WTC11 (cell line): ENCODE data around the gene RNF150. TPM values are rescaled to one million over a fixed set of nuclear protein-coding genes. Genes with fewer than 3 reads are reported as not detected.

ENCODE experiments used
- ATAC-seq: fragments of 200-7000 bp; cut with Tn5 transposase; 2 replicates; pipeline ENCODE4 v1.10.0; 2021; ENCODE audit warnings: mild to moderate bottlenecking, moderate library complexity
- CTCF ChIA-PET: fragments of 300-600 bp; sonication (Branson Sonifier 250); formaldehyde crosslinking; loops from one replicate; lab custom pipeline; 2021; ENCODE audit warnings: antibody characterized with exemption; lab: Charles Lee
- POLR2A ChIA-PET: fragments of 350-600 bp; sonication (Branson Sonifier 250); formaldehyde crosslinking; loops from one replicate; lab custom pipeline; 2021; ENCODE audit warnings: antibody characterized with exemption; lab: Charles Lee
- DNase-seq: peaks from one replicate; pipeline ENCODE4 v3.0.0; 2021; ENCODE audit warnings: low spot score
- H3K27ac Mint-ChIP-seq: 2 replicates; pipeline ENCODE4 v1.8.0; 2021; ENCODE audit warnings: mixed read lengths
- H3K27me3 Mint-ChIP-seq: 2 replicates; pipeline ENCODE4 v1.8.0; 2021; ENCODE audit warnings: low read depth, mild to moderate bottlenecking, moderate library complexity, mixed read lengths
- H3K36me3 Mint-ChIP-seq: 2 replicates; pipeline ENCODE4 v1.8.0; 2021; ENCODE audit warnings: mixed read lengths
- H3K4me1 Mint-ChIP-seq: 2 replicates; pipeline ENCODE4 v1.8.0; 2022; ENCODE audit warnings: mixed read lengths
- H3K4me3 Mint-ChIP-seq: 2 replicates; pipeline ENCODE4 v1.8.0; 2021; ENCODE audit warnings: mild to moderate bottlenecking, moderate library complexity, mixed read lengths
- H3K9me3 Mint-ChIP-seq: 2 replicates; pipeline ENCODE4 v1.8.0; 2021; ENCODE audit warnings: mixed read lengths
- ATF1 ChIP-seq: sonication (generic); formaldehyde crosslinking; IDR thresholded peaks from 2 replicates; pipeline ENCODE4 v1.8.1; 2023; ENCODE audit warnings: mild to moderate bottlenecking, moderate library complexity, missing genetic modification reagents
- CBFB ChIP-seq: sonication (generic); formaldehyde crosslinking; IDR thresholded peaks from 2 replicates; pipeline ENCODE4 v1.8.1; 2022; ENCODE audit warnings: mild to moderate bottlenecking, low read depth, missing genetic modification reagents
- FOXK1 ChIP-seq: sonication (generic); formaldehyde crosslinking; IDR thresholded peaks from 2 replicates; pipeline ENCODE4 v1.8.0; 2022; ENCODE audit warnings: mild to moderate bottlenecking, moderate library complexity, missing genetic modification reagents
- JAZF1 ChIP-seq: fragments of 250-450 bp; sonication (Bioruptor Pico); IDR thresholded peaks from 2 replicates; pipeline ENCODE4 v1.9.0; 2021; ENCODE audit warnings: moderate library complexity, mild to moderate bottlenecking, inconsistent platforms
- MYBL2 ChIP-seq: sonication (generic); formaldehyde crosslinking; IDR thresholded peaks from 2 replicates; pipeline ENCODE4 v1.8.1; 2023; ENCODE audit warnings: mild to moderate bottlenecking, moderate library complexity, missing genetic modification reagents
- NFATC4 ChIP-seq: fragments of 250-450 bp; sonication (Bioruptor Pico); IDR thresholded peaks from 2 replicates; pipeline ENCODE4 v1.9.0; 2021; ENCODE audit warnings: mild to moderate bottlenecking
- NFYB ChIP-seq: sonication (generic); formaldehyde crosslinking; conservative IDR thresholded peaks from 2 replicates; pipeline ENCODE4 v1.8.0; 2022; ENCODE audit warnings: low read depth, missing genetic modification reagents
- NR1H2 ChIP-seq: sonication (generic); formaldehyde crosslinking; IDR thresholded peaks from 2 replicates; pipeline ENCODE4 v1.9.0; 2021; ENCODE audit warnings: mild to moderate bottlenecking, moderate library complexity, missing genetic modification reagents
- OVOL2 ChIP-seq: fragments of 250-450 bp; sonication (Bioruptor Pico); IDR thresholded peaks from 2 replicates; pipeline ENCODE4 v1.9.0; 2021; ENCODE audit warnings: mild to moderate bottlenecking, borderline replicate concordance
- SMAD4 ChIP-seq: sonication (generic); formaldehyde crosslinking; IDR thresholded peaks from 2 replicates; pipeline ENCODE4 v1.8.0; 2022; ENCODE audit warnings: mild to moderate bottlenecking, missing genetic modification reagents
- SOX15 ChIP-seq: fragments of 250-450 bp; sonication (Bioruptor Pico); IDR thresholded peaks from 2 replicates; pipeline ENCODE4 v1.9.0; 2021; ENCODE audit warnings: mild to moderate bottlenecking
- TEAD4 ChIP-seq: sonication (generic); formaldehyde crosslinking; IDR thresholded peaks from 2 replicates; pipeline ENCODE4 v1.8.0; 2022; ENCODE audit warnings: mild to moderate bottlenecking, missing genetic modification reagents
- total RNA-seq: library from RNA; stranded (reverse); gene quantifications from 3 replicates; pipeline ENCODE4 v1.2.3, GENCODE V29; 2021
- TF ChIP-seq, protein P1 (sequence below): sonication (generic); formaldehyde crosslinking; IDR thresholded peaks from 2 replicates; pipeline ENCODE4 v1.8.1; 2022; ENCODE audit warnings: mild to moderate bottlenecking, missing genetic modification reagents, moderate library complexity, borderline replicate concordance
- TF ChIP-seq, protein P2 (sequence below): sonication (generic); formaldehyde crosslinking; IDR thresholded peaks from 2 replicates; pipeline ENCODE4 v1.8.0; 2022; ENCODE audit warnings: mild to moderate bottlenecking, missing genetic modification reagents
- TF ChIP-seq, protein P3 (sequence below): sonication (generic); formaldehyde crosslinking; conservative IDR thresholded peaks from 2 replicates; pipeline ENCODE4 v1.8.1; 2023; ENCODE audit warnings: mild to moderate bottlenecking, low read depth, missing genetic modification reagents, moderate library complexity
- TF ChIP-seq, protein P4 (sequence below): sonication (generic); formaldehyde crosslinking; IDR thresholded peaks from 2 replicates; pipeline ENCODE4 v1.8.1; 2022; ENCODE audit warnings: low read depth, mild to moderate bottlenecking, moderate library complexity, missing genetic modification reagents, borderline replicate concordance
- TF ChIP-seq, protein P5 (sequence below): sonication (generic); formaldehyde crosslinking; IDR thresholded peaks from 2 replicates; pipeline ENCODE4 v1.8.0; 2022; ENCODE audit warnings: missing genetic modification reagents
- TF ChIP-seq, protein P6 (sequence below): sonication (generic); formaldehyde crosslinking; conservative IDR thresholded peaks from 2 replicates; pipeline ENCODE4 v1.8.1; 2022; ENCODE audit warnings: mild to moderate bottlenecking, missing genetic modification reagents

RNF150 gene
- total RNA-seq, 1 experiment from 2014 or later, result 5.9 TPM

DNA sequence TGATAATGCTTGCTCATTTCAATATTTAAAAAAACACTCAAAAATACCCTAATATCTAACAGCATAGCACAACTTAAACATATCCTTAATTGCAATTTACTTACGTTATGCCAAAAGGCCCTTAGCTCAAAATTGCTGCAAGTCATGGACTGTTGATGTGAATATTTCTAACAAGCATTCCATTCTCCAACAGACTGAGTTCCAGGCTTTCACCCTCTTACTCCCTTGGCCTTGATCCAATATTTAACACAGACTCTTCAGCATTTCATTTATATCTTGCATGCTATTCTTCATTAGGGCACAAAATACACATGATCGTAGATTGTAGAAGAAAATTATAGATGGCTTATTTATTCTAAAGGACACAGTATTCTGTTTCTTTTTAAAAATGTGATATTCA is 96.5 kb downstream of the RNF150 start (continued):
- TF ChIP-seq, protein P1, sequence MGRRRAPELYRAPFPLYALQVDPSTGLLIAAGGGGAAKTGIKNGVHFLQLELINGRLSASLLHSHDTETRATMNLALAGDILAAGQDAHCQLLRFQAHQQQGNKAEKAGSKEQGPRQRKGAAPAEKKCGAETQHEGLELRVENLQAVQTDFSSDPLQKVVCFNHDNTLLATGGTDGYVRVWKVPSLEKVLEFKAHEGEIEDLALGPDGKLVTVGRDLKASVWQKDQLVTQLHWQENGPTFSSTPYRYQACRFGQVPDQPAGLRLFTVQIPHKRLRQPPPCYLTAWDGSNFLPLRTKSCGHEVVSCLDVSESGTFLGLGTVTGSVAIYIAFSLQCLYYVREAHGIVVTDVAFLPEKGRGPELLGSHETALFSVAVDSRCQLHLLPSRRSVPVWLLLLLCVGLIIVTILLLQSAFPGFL (CRISPR knock-in tag), result no peak
- TF ChIP-seq OVOL2, result no peak
- no peak for TF ChIP-seq TEAD4
- TF ChIP-seq JAZF1, result no peak
- TF ChIP-seq, protein P2, sequence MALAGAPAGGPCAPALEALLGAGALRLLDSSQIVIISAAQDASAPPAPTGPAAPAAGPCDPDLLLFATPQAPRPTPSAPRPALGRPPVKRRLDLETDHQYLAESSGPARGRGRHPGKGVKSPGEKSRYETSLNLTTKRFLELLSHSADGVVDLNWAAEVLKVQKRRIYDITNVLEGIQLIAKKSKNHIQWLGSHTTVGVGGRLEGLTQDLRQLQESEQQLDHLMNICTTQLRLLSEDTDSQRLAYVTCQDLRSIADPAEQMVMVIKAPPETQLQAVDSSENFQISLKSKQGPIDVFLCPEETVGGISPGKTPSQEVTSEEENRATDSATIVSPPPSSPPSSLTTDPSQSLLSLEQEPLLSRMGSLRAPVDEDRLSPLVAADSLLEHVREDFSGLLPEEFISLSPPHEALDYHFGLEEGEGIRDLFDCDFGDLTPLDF (CRISPR knock-in tag), result no peak
- no peak for TF ChIP-seq NR1H2
- TF ChIP-seq MYBL2 (CRISPR knock-in tag), result no peak
- no peak for TF ChIP-seq SMAD4
- TF ChIP-seq, protein P3, sequence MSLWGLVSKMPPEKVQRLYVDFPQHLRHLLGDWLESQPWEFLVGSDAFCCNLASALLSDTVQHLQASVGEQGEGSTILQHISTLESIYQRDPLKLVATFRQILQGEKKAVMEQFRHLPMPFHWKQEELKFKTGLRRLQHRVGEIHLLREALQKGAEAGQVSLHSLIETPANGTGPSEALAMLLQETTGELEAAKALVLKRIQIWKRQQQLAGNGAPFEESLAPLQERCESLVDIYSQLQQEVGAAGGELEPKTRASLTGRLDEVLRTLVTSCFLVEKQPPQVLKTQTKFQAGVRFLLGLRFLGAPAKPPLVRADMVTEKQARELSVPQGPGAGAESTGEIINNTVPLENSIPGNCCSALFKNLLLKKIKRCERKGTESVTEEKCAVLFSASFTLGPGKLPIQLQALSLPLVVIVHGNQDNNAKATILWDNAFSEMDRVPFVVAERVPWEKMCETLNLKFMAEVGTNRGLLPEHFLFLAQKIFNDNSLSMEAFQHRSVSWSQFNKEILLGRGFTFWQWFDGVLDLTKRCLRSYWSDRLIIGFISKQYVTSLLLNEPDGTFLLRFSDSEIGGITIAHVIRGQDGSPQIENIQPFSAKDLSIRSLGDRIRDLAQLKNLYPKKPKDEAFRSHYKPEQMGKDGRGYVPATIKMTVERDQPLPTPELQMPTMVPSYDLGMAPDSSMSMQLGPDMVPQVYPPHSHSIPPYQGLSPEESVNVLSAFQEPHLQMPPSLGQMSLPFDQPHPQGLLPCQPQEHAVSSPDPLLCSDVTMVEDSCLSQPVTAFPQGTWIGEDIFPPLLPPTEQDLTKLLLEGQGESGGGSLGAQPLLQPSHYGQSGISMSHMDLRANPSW (CRISPR knock-in tag), result no peak
- TF ChIP-seq, protein P4, sequence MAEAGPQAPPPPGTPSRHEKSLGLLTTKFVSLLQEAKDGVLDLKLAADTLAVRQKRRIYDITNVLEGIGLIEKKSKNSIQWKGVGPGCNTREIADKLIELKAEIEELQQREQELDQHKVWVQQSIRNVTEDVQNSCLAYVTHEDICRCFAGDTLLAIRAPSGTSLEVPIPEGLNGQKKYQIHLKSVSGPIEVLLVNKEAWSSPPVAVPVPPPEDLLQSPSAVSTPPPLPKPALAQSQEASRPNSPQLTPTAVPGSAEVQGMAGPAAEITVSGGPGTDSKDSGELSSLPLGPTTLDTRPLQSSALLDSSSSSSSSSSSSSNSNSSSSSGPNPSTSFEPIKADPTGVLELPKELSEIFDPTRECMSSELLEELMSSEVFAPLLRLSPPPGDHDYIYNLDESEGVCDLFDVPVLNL (CRISPR knock-in tag), result no peak
- TF ChIP-seq NFYB (CRISPR knock-in tag), result no peak
- TF ChIP-seq ATF1 (CRISPR knock-in tag), result no peak

DNA sequence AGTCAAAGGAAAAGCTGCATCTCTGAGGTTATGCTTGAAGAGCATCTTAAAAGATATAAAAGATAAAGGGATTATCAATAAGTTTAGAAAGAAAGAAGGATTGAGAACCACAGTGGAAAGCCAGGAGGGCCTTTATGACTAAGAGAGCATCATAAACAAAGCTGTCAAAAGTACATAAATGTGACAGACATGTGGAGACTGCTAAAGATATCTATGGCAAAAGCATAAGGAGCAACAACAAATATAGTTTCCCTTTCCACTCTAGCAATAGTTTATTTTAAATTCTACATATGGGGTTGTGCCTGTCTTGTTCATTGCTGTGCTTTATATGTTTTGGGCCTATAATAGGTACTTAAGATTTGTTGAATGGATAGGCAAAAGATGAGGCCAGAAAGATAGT is 97.3 kb downstream of the RNF150 start:
- no peak for DNase-seq
- Mint-ChIP-seq H3K9me3 (peaks cover 14% of the 10 kb centered on the region), H3K4me1 (no peaks in the 10 kb centered on the region)
- POLR2A ChIA-PET, result no interaction called here
- TF ChIP-seq, protein P4 (CRISPR knock-in tag), result no peak
- no peak for TF ChIP-seq CBFB
- no peak for TF ChIP-seq FOXK1
- TF ChIP-seq, protein P5, sequence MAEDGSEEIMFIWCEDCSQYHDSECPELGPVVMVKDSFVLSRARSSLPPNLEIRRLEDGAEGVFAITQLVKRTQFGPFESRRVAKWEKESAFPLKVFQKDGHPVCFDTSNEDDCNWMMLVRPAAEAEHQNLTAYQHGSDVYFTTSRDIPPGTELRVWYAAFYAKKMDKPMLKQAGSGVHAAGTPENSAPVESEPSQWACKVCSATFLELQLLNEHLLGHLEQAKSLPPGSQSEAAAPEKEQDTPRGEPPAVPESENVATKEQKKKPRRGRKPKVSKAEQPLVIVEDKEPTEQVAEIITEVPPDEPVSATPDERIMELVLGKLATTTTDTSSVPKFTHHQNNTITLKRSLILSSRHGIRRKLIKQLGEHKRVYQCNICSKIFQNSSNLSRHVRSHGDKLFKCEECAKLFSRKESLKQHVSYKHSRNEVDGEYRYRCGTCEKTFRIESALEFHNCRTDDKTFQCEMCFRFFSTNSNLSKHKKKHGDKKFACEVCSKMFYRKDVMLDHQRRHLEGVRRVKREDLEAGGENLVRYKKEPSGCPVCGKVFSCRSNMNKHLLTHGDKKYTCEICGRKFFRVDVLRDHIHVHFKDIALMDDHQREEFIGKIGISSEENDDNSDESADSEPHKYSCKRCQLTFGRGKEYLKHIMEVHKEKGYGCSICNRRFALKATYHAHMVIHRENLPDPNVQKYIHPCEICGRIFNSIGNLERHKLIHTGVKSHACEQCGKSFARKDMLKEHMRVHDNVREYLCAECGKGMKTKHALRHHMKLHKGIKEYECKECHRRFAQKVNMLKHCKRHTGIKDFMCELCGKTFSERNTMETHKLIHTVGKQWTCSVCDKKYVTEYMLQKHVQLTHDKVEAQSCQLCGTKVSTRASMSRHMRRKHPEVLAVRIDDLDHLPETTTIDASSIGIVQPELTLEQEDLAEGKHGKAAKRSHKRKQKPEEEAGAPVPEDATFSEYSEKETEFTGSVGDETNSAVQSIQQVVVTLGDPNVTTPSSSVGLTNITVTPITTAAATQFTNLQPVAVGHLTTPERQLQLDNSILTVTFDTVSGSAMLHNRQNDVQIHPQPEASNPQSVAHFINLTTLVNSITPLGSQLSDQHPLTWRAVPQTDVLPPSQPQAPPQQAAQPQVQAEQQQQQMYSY (CRISPR knock-in tag), result no peak
- TF ChIP-seq, protein P6, sequence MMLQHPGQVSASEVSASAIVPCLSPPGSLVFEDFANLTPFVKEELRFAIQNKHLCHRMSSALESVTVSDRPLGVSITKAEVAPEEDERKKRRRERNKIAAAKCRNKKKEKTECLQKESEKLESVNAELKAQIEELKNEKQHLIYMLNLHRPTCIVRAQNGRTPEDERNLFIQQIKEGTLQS, result no peak
- TF ChIP-seq NFATC4 (CRISPR knock-in tag), result no peak
- no peak for TF ChIP-seq SOX15 (CRISPR knock-in tag)
- TF ChIP-seq, all 79 proteins: peak for 0
- Mint-ChIP-seq H3K27ac (no peak overlapping the region), H3K27me3 (no peaks in the 10 kb centered on the region), H3K36me3 (peaks cover 7% of the 10 kb centered on the region), H3K4me3 (no peak overlapping the region)
- CTCF ChIA-PET, result no interaction called here
- ATAC-seq, result no peak
